ENCODE results near the gene PCDH18. TPM values are rescaled to one million over a fixed set of nuclear protein-coding genes. Genes with fewer than 3 reads are reported as not detected.
A peak's percentile ranks its signal among the peaks of the same experiment; 100 is the strongest.

PCDH18 gene
- total and polyA plus RNA-seq, 2 experiments from 2014 or later = 17.2 to 70.9 TPM

- H3K36me3 ChIP-seq (replicated peaks; ENCODE audit: insufficient read depth, low read depth) = no peaks in the 10 kb centered on the region
- H3K79me2 ChIP-seq = no peaks in the 10 kb centered on the region
- H3K4me1 ChIP-seq (ENCODE audit: insufficient read depth) = no peaks in the 10 kb centered on the region
- no peak overlapping the region for H3K4me2 ChIP-seq
- no peak for DNase-seq (ENCODE audit: low spot score)
- no peak overlapping the region for H3K4me3 ChIP-seq
- no peaks in the 10 kb centered on the region for H3K9me2 ChIP-seq (replicated peaks; ENCODE audit: insufficient read depth)
- no peaks in the 10 kb centered on the region for H4K20me1 ChIP-seq (ENCODE audit: insufficient read depth, poor library complexity, severe bottlenecking)
- TF ChIP-seq EZH2phosphoT487 (IDR thresholded peaks at IDR 0.05; ENCODE audit: low read depth, severe bottlenecking, unreplicated experiment) (no peak), CTCF (IDR thresholded peaks at IDR 0.05; ENCODE audit: poor library complexity) (no peak), EZH2 (IDR thresholded peaks at IDR 0.05; ENCODE audit: borderline replicate concordance) (no peak)
- 74% methylated on average over 3 of the region's 3 CpGs for WGBS (ENCODE audit: low lambda C conversion rate, missing lambda C conversion rate)
- H3K27ac ChIP-seq = no peak overlapping the region
- no peaks in the 10 kb centered on the region for H3K9me3 ChIP-seq (ENCODE audit: low read depth)
- no peak overlapping the region for H2AFZ ChIP-seq
- no peaks in the 10 kb centered on the region for H3K27me3 ChIP-seq
These were observed 11.4 kb upstream of the PCDH18 start for GRCh38 chr4:137543648-137544047.

- H3K4me3 ChIP-seq = no peak overlapping the region
- H3K27ac ChIP-seq = no peak overlapping the region
- no peaks in the 10 kb centered on the region for H3K9me2 ChIP-seq (replicated peaks; ENCODE audit: insufficient read depth)
- no peak overlapping the region for H3K4me2 ChIP-seq
- no peaks in the 10 kb centered on the region for H3K79me2 ChIP-seq
- H3K4me1 ChIP-seq (ENCODE audit: insufficient read depth) = no peaks in the 10 kb centered on the region
- TF ChIP-seq CTCF (IDR thresholded peaks at IDR 0.05; ENCODE audit: poor library complexity) (no peak), EZH2 (IDR thresholded peaks at IDR 0.05; ENCODE audit: borderline replicate concordance) (no peak), EZH2phosphoT487 (IDR thresholded peaks at IDR 0.05; ENCODE audit: low read depth, severe bottlenecking, unreplicated experiment) (no peak)
- no peak overlapping the region for H2AFZ ChIP-seq
- no peaks in the 10 kb centered on the region for H3K9me3 ChIP-seq (ENCODE audit: low read depth)
- DNase-seq (ENCODE audit: low spot score) = no peak
- no peaks in the 10 kb centered on the region for H3K27me3 ChIP-seq
- H3K36me3 ChIP-seq (replicated peaks; ENCODE audit: insufficient read depth, low read depth) = no peaks in the 10 kb centered on the region
- H4K20me1 ChIP-seq (ENCODE audit: insufficient read depth, poor library complexity, severe bottlenecking) = no peaks in the 10 kb centered on the region
- WGBS (ENCODE audit: low lambda C conversion rate, missing lambda C conversion rate) = 79% methylated on average over 2 of the region's 2 CpGs
These were observed 10.9 kb upstream of the PCDH18 start for GRCh38 chr4:137543198-137543597.

- no peaks in the 10 kb centered on the region for H3K4me1 ChIP-seq (ENCODE audit: insufficient read depth)
These were observed 9.8 kb upstream of the PCDH18 start for GRCh38 chr4:137541876-137542646.

More at GRCh38 chr4:137541876-137542646, 9.8 kb upstream of the PCDH18 start:
- Histone ChIP-seq H2AFZ (peak overlapping the region; percentile 15), H3K4me2 (peak overlapping the region; percentile 62), H3K27ac (peak overlapping the region; percentile 4), H3K36me3 (replicated peaks; ENCODE audit: insufficient read depth, low read depth) (no peaks in the 10 kb centered on the region), H3K27me3 (no peaks in the 10 kb centered on the region), H3K4me3 (no peak overlapping the region), H3K9me2 (replicated peaks; ENCODE audit: insufficient read depth) (no peaks in the 10 kb centered on the region), H4K20me1 (ENCODE audit: insufficient read depth, poor library complexity, severe bottlenecking) (no peaks in the 10 kb centered on the region), H3K79me2 (no peaks in the 10 kb centered on the region), H3K9me3 (ENCODE audit: low read depth) (no peaks in the 10 kb centered on the region)
- no peak for DNase-seq (ENCODE audit: low spot score)
- no peak for TF ChIP-seq EZH2phosphoT487 (IDR thresholded peaks at IDR 0.05; ENCODE audit: low read depth, severe bottlenecking, unreplicated experiment)
- TF ChIP-seq EZH2 (IDR thresholded peaks at IDR 0.05; ENCODE audit: borderline replicate concordance) = no peak
- no peak for TF ChIP-seq CTCF (IDR thresholded peaks at IDR 0.05; ENCODE audit: poor library complexity)
- 48% methylated on average over 7 of the region's 7 CpGs for WGBS (ENCODE audit: low lambda C conversion rate, missing lambda C conversion rate)
